H9 (cell line): Measurements from ENCODE around the gene ARHGAP15. TPM values are rescaled to one million over a fixed set of nuclear protein-coding genes. Genes with fewer than 3 reads are reported as not detected.

Experiments
- DNase-seq: peaks from one replicate; pipeline ENCODE4 v3.0.0-alpha.2; 2017
- H2AFZ ChIP-seq: one replicate; pipeline ENCODE4 v1.6.1; 2013; ENCODE audit warnings: mild to moderate bottlenecking, low read length, control low read depth, moderate library complexity
- H2AK5ac ChIP-seq: 2 replicates; pipeline ENCODE4 v1.6.1; 2013; ENCODE audit warnings: low read length, control low read depth, mixed read lengths; ENCODE audit not compliant: insufficient read length
- H2BK120ac ChIP-seq: one replicate; pipeline ENCODE4 v1.6.1; 2013; ENCODE audit warnings: low read depth, mild to moderate bottlenecking, low read length, control low read depth, inconsistent platforms; ENCODE audit not compliant: poor library complexity, severe bottlenecking
- H2BK12ac ChIP-seq: 2 replicates; pipeline ENCODE4 v1.6.1; 2013; ENCODE audit warnings: low read length, control low read depth, mixed read lengths, low read depth; ENCODE audit not compliant: insufficient read length
- H2BK15ac ChIP-seq: 2 replicates; pipeline ENCODE4 v1.6.1; 2013; ENCODE audit warnings: low read depth, low read length, control low read depth
- H2BK20ac ChIP-seq: one replicate; pipeline ENCODE4 v1.6.1; 2013; ENCODE audit warnings: low read depth, mild to moderate bottlenecking, low read length, control low read depth, inconsistent platforms; ENCODE audit not compliant: poor library complexity, severe bottlenecking
- H2BK5ac ChIP-seq: 2 replicates; pipeline ENCODE4 v1.6.1; 2013; ENCODE audit warnings: low read length, control low read depth, mixed read lengths; ENCODE audit not compliant: insufficient read length
- H3K14ac ChIP-seq: 2 replicates; pipeline ENCODE4 v1.6.1; 2013; ENCODE audit warnings: low read length, control low read depth; ENCODE audit not compliant: insufficient read depth
- H3K18ac ChIP-seq: 2 replicates; pipeline ENCODE4 v1.6.1; 2013; ENCODE audit warnings: low read depth, mild to moderate bottlenecking, mixed read lengths, low read length, control low read depth; ENCODE audit not compliant: insufficient read length
- H3K23ac ChIP-seq: 2 replicates; pipeline ENCODE4 v1.6.1; 2013; ENCODE audit warnings: low read length, control low read depth, mixed read lengths, low read depth; ENCODE audit not compliant: insufficient read length
- H3K23me2 ChIP-seq: 2 replicates; pipeline ENCODE4 v1.6.1; 2013; ENCODE audit warnings: low read depth, mild to moderate bottlenecking, mixed read lengths, low read length, control low read depth; ENCODE audit not compliant: insufficient read length, poor library complexity, severe bottlenecking
- H3K27ac ChIP-seq: 2 replicates; pipeline ENCODE4 v1.5.1; 2013; ENCODE audit warnings: low read length, control low read depth, mixed read lengths, low read depth; ENCODE audit not compliant: insufficient read length
- H3K27me3 ChIP-seq: 2 replicates; pipeline ENCODE4 v1.6.1; 2013; ENCODE audit warnings: low read length, control low read depth, inconsistent platforms; ENCODE audit not compliant: insufficient read depth
- H3K4ac ChIP-seq: 2 replicates; pipeline ENCODE4 v1.6.1; 2013; ENCODE audit warnings: low read depth, mild to moderate bottlenecking, control low read depth, inconsistent platforms, low read length, moderate library complexity
- H3K4me1 ChIP-seq: 2 replicates; pipeline ENCODE4 v1.6.1; 2013; ENCODE audit warnings: low read length, control low read depth, inconsistent platforms; ENCODE audit not compliant: insufficient read depth
- H3K4me2 ChIP-seq: 2 replicates; pipeline ENCODE4 v1.6.1; 2013; ENCODE audit warnings: low read length, control low read depth, mixed read lengths; ENCODE audit not compliant: insufficient read length, insufficient read depth
- H3K56ac ChIP-seq: 2 replicates; pipeline ENCODE4 v1.6.1; 2013; ENCODE audit warnings: low read depth, mild to moderate bottlenecking, mixed read lengths, low read length, control low read depth; ENCODE audit not compliant: insufficient read length
- H3K79me1 ChIP-seq: 2 replicates; pipeline ENCODE4 v1.6.1; 2013; ENCODE audit warnings: low read depth, mild to moderate bottlenecking, moderate library complexity, low read length, control low read depth, inconsistent platforms; ENCODE audit not compliant: insufficient read depth, poor library complexity, severe bottlenecking
- H3K79me2 ChIP-seq: 2 replicates; pipeline ENCODE4 v1.6.1; 2013; ENCODE audit warnings: low read length, control low read depth, inconsistent platforms; ENCODE audit not compliant: insufficient read depth
- H3K9ac ChIP-seq: 2 replicates; pipeline ENCODE4 v1.6.1; 2013; ENCODE audit warnings: low read length, control low read depth, mixed read lengths; ENCODE audit not compliant: insufficient read length; ENCODE audit errors: extremely low read depth
- H3K9me3 ChIP-seq: one replicate; pipeline ENCODE4 v1.6.1; 2013; ENCODE audit warnings: low read depth, low read length, inconsistent platforms; ENCODE audit not compliant: control insufficient read depth
- H3T11ph ChIP-seq: one replicate; pipeline ENCODE4 v1.6.1; 2013; ENCODE audit warnings: mild to moderate bottlenecking, low read length, control low read depth, inconsistent platforms
- H4K20me1 ChIP-seq: one replicate; pipeline ENCODE4 v1.6.1; 2013; ENCODE audit not compliant: control insufficient read depth, insufficient read length, insufficient read depth
- H4K5ac ChIP-seq: 2 replicates; pipeline ENCODE4 v1.6.1; 2013; ENCODE audit warnings: low read depth, mild to moderate bottlenecking, mixed read lengths, low read length, control low read depth; ENCODE audit not compliant: insufficient read length
- H4K8ac ChIP-seq: replicated peaks from 2 replicates; pipeline ENCODE4 v1.6.1; 2013; ENCODE audit warnings: low read length, control low read depth, mixed read lengths, low read depth; ENCODE audit not compliant: insufficient read length
- H4K91ac ChIP-seq: 2 replicates; pipeline ENCODE4 v1.6.1; 2013; ENCODE audit warnings: low read depth, mild to moderate bottlenecking, moderate library complexity, mixed read lengths, low read length, control low read depth; ENCODE audit not compliant: insufficient read length
- H3K27ac Mint-ChIP-seq, 3 experiments: 2 replicates in 2 of 3; 3 replicates in 1 of 3; pipeline ENCODE4 v1.8.0; 2020 to 2021; ENCODE audit warnings: mixed read lengths in 3 of 3, mild to moderate bottlenecking in 1 of 3, moderate library complexity in 1 of 3
- H3K27me3 Mint-ChIP-seq: 2 replicates; pipeline ENCODE4 v1.8.0; 2021; ENCODE audit warnings: low read depth, mild to moderate bottlenecking, moderate library complexity, mixed read lengths
- H3K36me3 Mint-ChIP-seq, 3 experiments: 2 replicates in 2 of 3; 3 replicates in 1 of 3; pipeline ENCODE4 v1.8.0; 2020 to 2021; ENCODE audit warnings: low read depth in 3 of 3, mixed read lengths in 3 of 3; ENCODE audit not compliant: insufficient read depth in 1 of 3
- H3K4me1 Mint-ChIP-seq, 2 experiments: 2 replicates each; pipeline ENCODE4 v1.8.0; 2020; ENCODE audit warnings: mixed read lengths in 2 of 2
- H3K4me3 Mint-ChIP-seq, 2 experiments: 2 replicates in 1 of 2; 3 replicates in 1 of 2; pipeline ENCODE4 v1.8.0; 2020 to 2021; ENCODE audit warnings: mild to moderate bottlenecking in 2 of 2, mixed read lengths in 2 of 2, moderate library complexity in 1 of 2
- H3K9me3 Mint-ChIP-seq, 2 experiments: 2 replicates in 1 of 2; 3 replicates in 1 of 2; pipeline ENCODE4 v1.8.0; 2020; ENCODE audit warnings: mild to moderate bottlenecking in 2 of 2, mixed read lengths in 2 of 2, moderate library complexity in 1 of 2
- whole genome bisulfite sequencing: extraction: QIAGEN DNeasy Blood & Tissue Kit; methylation state at CpG from one replicate; pipeline ENCODE4 v1.1.7; 2013; ENCODE audit warnings: missing lambda C conversion rate, low lambda C conversion rate, mixed read lengths; ENCODE audit not compliant: insufficient read length; ENCODE audit errors: extremely low coverage; 5-methylcytosine and 5-hydroxymethylcytosine counted together
- total RNA-seq: library from RNA; stranded (reverse); gene quantifications from 2 replicates; pipeline ENCODE4 v1.2.1, GENCODE V29; 2021
- TF ChIP-seq, protein P1 (sequence below): fragments of 200-600 bp; sonication (generic); conservative IDR thresholded peaks from 3 replicates; pipeline ENCODE4 v1.8.0; 2021; ENCODE audit warnings: antibody characterized with exemption, mild to moderate bottlenecking

Gene ARHGAP15
- total RNA-seq, 1 experiment from 2014 or later, result not detected

DNA sequence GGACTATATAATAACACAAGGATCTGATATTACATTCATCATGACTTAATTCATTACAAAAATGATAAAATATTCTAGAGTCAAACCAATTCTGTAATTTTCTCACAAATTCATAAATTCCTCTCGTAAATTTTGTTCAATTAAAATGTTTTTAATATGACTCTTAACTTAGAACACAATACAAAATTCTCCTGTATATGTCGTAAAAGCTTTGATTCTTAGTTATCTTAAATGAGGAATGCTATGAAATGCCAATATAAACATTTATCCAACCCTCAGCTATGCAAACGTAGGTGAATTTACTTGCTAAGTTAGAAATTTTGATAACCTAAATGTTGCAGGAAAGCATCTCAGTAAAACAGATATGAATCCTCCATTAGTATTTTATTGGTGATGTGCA is 28.9 kb downstream of the ARHGAP15 start:
- Histone ChIP-seq H3T11ph (no peak overlapping the region), H3K4me2 (no peak overlapping the region), H3K23me2 (no peaks in the 10 kb centered on the region), H3K4ac (no peak overlapping the region), H3K79me2 (no peaks in the 10 kb centered on the region), H3K18ac (no peak overlapping the region), H3K23ac (no peak overlapping the region), H4K91ac (no peak overlapping the region), H2AFZ (no peak overlapping the region), H2BK20ac (no peak overlapping the region), H2BK5ac (no peak overlapping the region), H3K14ac (no peak overlapping the region), H4K8ac (no peak overlapping the region), H2AK5ac (no peak overlapping the region), H3K27me3 (no peaks in the 10 kb centered on the region), H3K4me1 (no peaks in the 10 kb centered on the region), H4K20me1 (no peaks in the 10 kb centered on the region), H2BK15ac (no peak overlapping the region), H3K79me1 (no peaks in the 10 kb centered on the region), H3K9ac (no peak overlapping the region), H2BK120ac (no peak overlapping the region), H3K27ac (no peak overlapping the region), H2BK12ac (no peak overlapping the region), H4K5ac (no peak overlapping the region), H3K9me3 (no peaks in the 10 kb centered on the region), H3K56ac (no peak overlapping the region)
- Mint-ChIP-seq H3K4me1 (peaks cover 9 to 10% of the 10 kb centered on the region in 2 experiments), H3K27me3 (no peaks in the 10 kb centered on the region), H3K36me3 (no peaks in the 10 kb centered on the region), H3K4me3 (no peak overlapping the region), H3K9me3 (no peaks in the 10 kb centered on the region), H3K27ac (no peak overlapping the region)
- no peak for DNase-seq
- TF ChIP-seq, protein P1, sequence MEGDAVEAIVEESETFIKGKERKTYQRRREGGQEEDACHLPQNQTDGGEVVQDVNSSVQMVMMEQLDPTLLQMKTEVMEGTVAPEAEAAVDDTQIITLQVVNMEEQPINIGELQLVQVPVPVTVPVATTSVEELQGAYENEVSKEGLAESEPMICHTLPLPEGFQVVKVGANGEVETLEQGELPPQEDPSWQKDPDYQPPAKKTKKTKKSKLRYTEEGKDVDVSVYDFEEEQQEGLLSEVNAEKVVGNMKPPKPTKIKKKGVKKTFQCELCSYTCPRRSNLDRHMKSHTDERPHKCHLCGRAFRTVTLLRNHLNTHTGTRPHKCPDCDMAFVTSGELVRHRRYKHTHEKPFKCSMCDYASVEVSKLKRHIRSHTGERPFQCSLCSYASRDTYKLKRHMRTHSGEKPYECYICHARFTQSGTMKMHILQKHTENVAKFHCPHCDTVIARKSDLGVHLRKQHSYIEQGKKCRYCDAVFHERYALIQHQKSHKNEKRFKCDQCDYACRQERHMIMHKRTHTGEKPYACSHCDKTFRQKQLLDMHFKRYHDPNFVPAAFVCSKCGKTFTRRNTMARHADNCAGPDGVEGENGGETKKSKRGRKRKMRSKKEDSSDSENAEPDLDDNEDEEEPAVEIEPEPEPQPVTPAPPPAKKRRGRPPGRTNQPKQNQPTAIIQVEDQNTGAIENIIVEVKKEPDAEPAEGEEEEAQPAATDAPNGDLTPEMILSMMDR, result no peak
- WGBS, result 100% methylated on average over 1 of the region's 3 CpGs
